HepG2 (cell line): ENCODE results near the gene IGF2.

ENCODE experiments used
- CTCF ChIP-seq: sonication (generic); formaldehyde crosslinking; IDR thresholded peaks from 2 replicates; pipeline ENCODE4 v1.5.0; 2020; ENCODE audit warnings: mild to moderate bottlenecking, missing genetic modification reagents, moderate library complexity
- E2F1 ChIP-seq: sonication (generic); formaldehyde crosslinking; IDR thresholded peaks from 2 replicates; pipeline ENCODE4 v1.5.0; 2020; ENCODE audit warnings: missing genetic modification reagents
- RFX5 ChIP-seq: IDR thresholded peaks from 2 replicates; pipeline ENCODE4 v1.6.1; 2011; ENCODE audit warnings: low read depth, low read length, improper control_type of control experiment
- SMAD1 ChIP-seq: sonication (generic); formaldehyde crosslinking; IDR thresholded peaks from 2 replicates; pipeline ENCODE4 v1.4.0; 2020; ENCODE audit warnings: missing genetic modification reagents, low read depth, mild to moderate bottlenecking, borderline replicate concordance
- TRIM22 ChIP-seq: fragments of 450-650 bp; IDR thresholded peaks from 2 replicates; pipeline ENCODE4 v1.6.1; 2017
- ZBTB40 ChIP-seq, 2 experiments: fragments of 450-650 bp in 1 of 2; sonication (generic) in 1 of 2; formaldehyde crosslinking in 1 of 2; IDR thresholded peaks; 2 replicates each; pipeline versions ENCODE4 v1.6.1 to v1.8.0; 2016 to 2022; ENCODE audit warnings: antibody characterized with exemption in 1 of 2, mild to moderate bottlenecking in 1 of 2, missing genetic modification reagents in 1 of 2
- ZFP37 ChIP-seq: sonication (generic); formaldehyde crosslinking; IDR thresholded peaks from 2 replicates; pipeline ENCODE4 v1.4.0; 2020; ENCODE audit warnings: missing genetic modification reagents, borderline replicate concordance
- ZNF10 ChIP-seq: sonication (generic); formaldehyde crosslinking; IDR thresholded peaks from 2 replicates; pipeline ENCODE4 v1.4.0; 2020; ENCODE audit warnings: mild to moderate bottlenecking, low read depth, missing genetic modification reagents, borderline replicate concordance
- ZNF563 ChIP-seq: sonication (generic); formaldehyde crosslinking; IDR thresholded peaks from 2 replicates; pipeline ENCODE4 v1.8.0; 2022; ENCODE audit warnings: mild to moderate bottlenecking, moderate library complexity, missing genetic modification reagents
- ZNF839 ChIP-seq: sonication (generic); formaldehyde crosslinking; IDR thresholded peaks from 2 replicates; pipeline ENCODE4 v1.4.0; 2020; ENCODE audit warnings: missing genetic modification reagents, mild to moderate bottlenecking, borderline replicate concordance

GRCh38 chr11:2163428-2163978 lies 24.3 kb upstream of the IGF2 start:
- TF ChIP-seq SMAD1 (CRISPR knock-in tag) (no peak), TRIM22 (no peak), E2F1 (no peak), ZBTB40 (IDR thresholded peaks at IDR 0.05) (no peak), ZBTB40 (CRISPR knock-in tag; IDR thresholded peaks at IDR 0.05) (no peak), ZNF10 (CRISPR knock-in tag) (no peak), ZNF563 (CRISPR knock-in tag) (no peak), RFX5 (no peak), ZNF839 (CRISPR knock-in tag) (no peak), CTCF (CRISPR knock-in tag) (no peak), ZFP37 (CRISPR knock-in tag) (no peak)
